IPS-18a (cell line): Measurements from ENCODE around the gene KLF11.

Source experiments
- H3K27ac ChIP-seq: one replicate; pipeline ENCODE4 v1.5.1; 2013; ENCODE audit warnings: low read length
- H3K27me3 ChIP-seq: one replicate; pipeline ENCODE4 v1.6.1; 2013; ENCODE audit warnings: mild to moderate bottlenecking, low read length; ENCODE audit not compliant: control insufficient read depth, insufficient read depth
- H3K36me3 ChIP-seq: one replicate; pipeline ENCODE4 v1.6.1; 2013; ENCODE audit warnings: low read depth, low read length; ENCODE audit not compliant: control insufficient read depth
- H3K4me1 ChIP-seq: one replicate; pipeline ENCODE4 v1.6.1; 2013; ENCODE audit warnings: low read depth, low read length; ENCODE audit not compliant: control insufficient read depth
- H3K4me3 ChIP-seq: one replicate; pipeline ENCODE4 v1.5.1; 2013; ENCODE audit warnings: low read length
- H3K9ac ChIP-seq: one replicate; pipeline ENCODE4 v1.6.1; 2013; ENCODE audit warnings: mild to moderate bottlenecking, low read length, moderate library complexity
- H3K9me3 ChIP-seq: one replicate; pipeline ENCODE4 v1.6.1; 2013; ENCODE audit warnings: low read depth, low read length; ENCODE audit not compliant: control insufficient read depth

The KLF11 gene

DNA sequence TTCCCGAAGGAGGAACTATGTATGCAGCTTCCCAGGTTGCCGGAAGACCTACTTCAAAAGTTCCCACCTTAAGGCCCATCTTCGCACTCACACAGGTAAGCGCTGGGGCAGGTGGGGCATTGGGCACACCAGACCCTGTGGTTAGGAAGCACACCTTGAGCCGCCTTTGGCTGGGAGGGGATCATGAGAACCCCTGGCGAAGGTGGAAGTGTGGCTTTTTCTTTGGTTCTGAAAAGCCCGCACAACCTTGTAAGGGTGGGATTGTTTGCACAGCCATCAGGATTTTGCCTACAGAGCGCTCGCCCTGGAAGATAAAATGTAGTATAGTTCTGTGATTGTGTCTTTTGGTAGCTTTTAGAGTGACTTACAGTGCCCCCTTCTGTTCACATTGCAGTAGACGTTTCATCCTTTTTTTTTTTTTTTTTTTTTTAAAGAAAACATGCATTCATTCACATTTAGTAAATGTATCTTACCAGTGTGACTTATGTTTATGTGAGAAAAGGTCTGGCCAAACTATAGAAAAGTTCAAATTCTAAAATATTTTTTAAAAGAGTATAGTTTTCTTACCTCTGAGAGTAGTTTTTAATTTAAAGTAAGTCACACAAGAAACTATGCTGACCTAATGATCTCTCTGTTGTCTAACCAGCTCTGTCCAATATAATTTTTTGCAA lies 5.3 kb downstream of the KLF11 start:
- no peak overlapping the region for H3K27ac ChIP-seq
- H3K4me1 ChIP-seq: no peaks in the 10 kb centered on the region
- H3K27me3 ChIP-seq: peaks cover 5% of the 10 kb centered on the region
- peaks cover 20% of the 10 kb centered on the region for H3K36me3 ChIP-seq
- no peak overlapping the region for H3K4me3 ChIP-seq
- H3K9ac ChIP-seq: no peak overlapping the region
- no peaks in the 10 kb centered on the region for H3K9me3 ChIP-seq

GRCh38 chr2:10052216-10052615 lies 8.9 kb downstream of the KLF11 start:
- Histone ChIP-seq H3K9ac (no peak overlapping the region), H3K36me3 (peaks cover 17% of the 10 kb centered on the region), H3K9me3 (no peaks in the 10 kb centered on the region), H3K27me3 (no peaks in the 10 kb centered on the region), H3K27ac (no peak overlapping the region), H3K4me1 (peaks cover 8% of the 10 kb centered on the region), H3K4me3 (no peak overlapping the region)

GRCh38 chr2:10053351-10053750 lies 10.0 kb downstream of the KLF11 start:
- Histone ChIP-seq H3K27me3 (no peaks in the 10 kb centered on the region), H3K36me3 (peaks cover 12% of the 10 kb centered on the region), H3K27ac (no peak overlapping the region), H3K4me3 (no peak overlapping the region), H3K9me3 (no peaks in the 10 kb centered on the region), H3K9ac (no peak overlapping the region), H3K4me1 (peaks cover 8% of the 10 kb centered on the region)

- H3K36me3 ChIP-seq: peaks cover 12% of the 10 kb centered on the region
- H3K27me3 ChIP-seq: no peaks in the 10 kb centered on the region
- H3K27ac ChIP-seq: no peak overlapping the region
- no peak overlapping the region for H3K9ac ChIP-seq
- peaks cover 8% of the 10 kb centered on the region for H3K4me1 ChIP-seq
- H3K9me3 ChIP-seq: no peaks in the 10 kb centered on the region
- no peak overlapping the region for H3K4me3 ChIP-seq
Observed at GRCh38 chr2:10054424-10054823, 11.1 kb downstream of the KLF11 start.

DNA sequence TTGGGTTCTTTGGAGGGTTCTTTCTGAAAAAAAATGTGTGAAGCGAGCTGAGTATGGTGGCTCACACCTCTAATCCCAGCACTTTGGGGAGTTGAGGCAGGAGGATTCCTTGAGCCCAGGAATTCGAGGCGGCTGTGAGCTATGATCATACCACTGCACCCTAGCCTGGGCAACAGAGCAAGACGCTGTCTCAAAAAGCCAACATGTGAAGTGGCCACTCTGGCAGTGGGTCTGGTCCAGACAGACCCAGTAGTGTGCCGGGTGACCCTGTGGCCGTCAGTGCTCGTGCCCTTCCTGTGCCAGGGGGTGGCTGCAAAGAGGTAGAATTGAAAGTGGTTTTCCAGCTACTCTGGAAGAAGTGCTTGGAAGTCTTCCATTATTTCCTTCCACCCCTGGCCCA lies 11.6 kb downstream of the KLF11 start:
- Histone ChIP-seq H3K27ac (no peak overlapping the region), H3K4me3 (no peak overlapping the region), H3K9ac (no peak overlapping the region), H3K4me1 (peaks cover 8% of the 10 kb centered on the region), H3K36me3 (peaks cover 12% of the 10 kb centered on the region), H3K27me3 (no peaks in the 10 kb centered on the region), H3K9me3 (no peaks in the 10 kb centered on the region)

GRCh38 chr2:10056439-10056838 lies 13.1 kb downstream of the KLF11 start:
- Histone ChIP-seq H3K9ac (no peak overlapping the region), H3K27me3 (no peaks in the 10 kb centered on the region), H3K4me3 (peak overlapping the region; percentile 52), H3K9me3 (no peaks in the 10 kb centered on the region), H3K36me3 (peaks cover 12% of the 10 kb centered on the region), H3K4me1 (peaks cover 8% of the 10 kb centered on the region), H3K27ac (no peak overlapping the region)

GRCh38 chr2:10057231-10058107 lies 14.1 kb downstream of the KLF11 start:
- Histone ChIP-seq H3K4me3 (peak overlapping the region; percentile 52), H3K9ac (no peak overlapping the region)

GRCh38 chr2:10058251-10059015 lies 15.1 kb downstream of the KLF11 start:
- no peaks in the 10 kb centered on the region for H3K9me3 ChIP-seq
- H3K36me3 ChIP-seq: no peaks in the 10 kb centered on the region
- no peak overlapping the region for H3K4me3 ChIP-seq
- no peak overlapping the region for H3K27ac ChIP-seq
- peaks cover 8% of the 10 kb centered on the region for H3K4me1 ChIP-seq
- no peak overlapping the region for H3K9ac ChIP-seq
- no peaks in the 10 kb centered on the region for H3K27me3 ChIP-seq

More at GRCh38 chr2:10057231-10058107, 14.1 kb downstream of the KLF11 start:
- Histone ChIP-seq H3K9me3 (no peaks in the 10 kb centered on the region), H3K4me1 (peaks cover 8% of the 10 kb centered on the region), H3K27ac (no peak overlapping the region), H3K27me3 (no peaks in the 10 kb centered on the region), H3K36me3 (peaks cover 7% of the 10 kb centered on the region)

- Histone ChIP-seq H3K4me1 (peaks cover 8% of the 10 kb centered on the region), H3K4me3 (no peak overlapping the region), H3K9ac (no peak overlapping the region), H3K27me3 (no peaks in the 10 kb centered on the region), H3K36me3 (no peaks in the 10 kb centered on the region), H3K9me3 (no peaks in the 10 kb centered on the region), H3K27ac (no peak overlapping the region)
Observed at GRCh38 chr2:10059016-10059351, 15.6 kb downstream of the KLF11 start.

DNA sequence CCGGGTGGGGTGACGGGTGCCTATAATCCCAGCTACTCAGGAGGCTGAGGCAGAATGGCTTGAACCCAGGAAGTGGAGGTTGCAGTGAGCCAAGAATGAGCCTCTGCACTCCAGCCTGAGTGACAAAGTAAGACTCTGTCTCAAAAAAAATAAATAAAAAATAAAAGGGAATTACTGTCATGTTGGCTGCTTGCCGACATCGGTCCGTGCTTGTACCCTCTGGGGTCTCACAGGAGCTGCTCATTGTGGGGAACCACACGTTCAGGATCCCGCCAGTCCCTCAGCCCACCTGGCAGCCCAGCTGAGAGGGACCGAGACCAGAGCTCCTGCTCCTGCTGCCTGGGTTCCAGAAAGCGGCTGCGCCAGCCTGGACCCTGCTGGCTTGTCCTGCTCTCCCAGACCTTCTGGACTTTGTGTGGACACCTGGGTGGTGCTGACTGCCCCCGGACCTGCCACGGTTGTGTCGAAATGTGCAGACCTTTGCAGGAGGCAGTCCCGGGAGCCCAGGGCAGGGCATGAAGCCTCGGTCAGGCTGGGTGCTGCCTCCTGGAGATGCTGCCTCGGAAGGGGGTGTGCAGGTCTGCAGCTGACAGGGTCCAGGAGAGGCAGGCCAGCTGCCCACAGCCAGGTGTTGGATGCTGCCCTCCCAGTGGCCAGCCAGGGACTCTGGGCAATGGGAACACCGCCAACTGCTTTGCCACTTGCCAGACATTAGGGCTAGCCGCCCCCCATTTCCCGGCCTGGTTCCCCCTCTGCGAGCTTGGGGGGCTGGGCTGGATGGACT lies 16.4 kb downstream of the KLF11 start:
- Histone ChIP-seq H3K9ac (no peak overlapping the region), H3K27me3 (no peaks in the 10 kb centered on the region), H3K9me3 (no peaks in the 10 kb centered on the region), H3K4me1 (peaks cover 8% of the 10 kb centered on the region), H3K36me3 (no peaks in the 10 kb centered on the region), H3K27ac (no peak overlapping the region), H3K4me3 (no peak overlapping the region)
